ENCODE data around the gene DCP2. TPM values are rescaled to one million over a fixed set of nuclear protein-coding genes. Genes with fewer than 3 reads are reported as not detected.

The DCP2 gene
- total and polyA plus RNA-seq, 2 donors from 2014 or later, result 6.9 to 43.0 TPM

GRCh38 chr5:112931473-112931872 is 45.1 kb upstream of the DCP2 start:
- H3K9me3 ChIP-seq (ENCODE audit: control insufficient read depth in 2 of 3, insufficient read depth in 1 of 3, low read length in 3 of 3), result no peaks in the 10 kb centered on the region
- H3K27me3 ChIP-seq (ENCODE audit: control insufficient read depth, insufficient read depth, low read length), result no peaks in the 10 kb centered on the region
- FAIRE-seq (no peak), DNase-seq (peak in 1 of 5 donors; percentile 31)
- H3K9ac ChIP-seq (ENCODE audit: low read length in 3 of 3), result no peak overlapping the region
- no peaks in the 10 kb centered on the region for H3K4me1 ChIP-seq (ENCODE audit: control insufficient read depth in 2 of 3, insufficient read depth in 2 of 3, low read depth in 1 of 3, low read length in 3 of 3)
- no peaks in the 10 kb centered on the region for H3K36me3 ChIP-seq (ENCODE audit: control insufficient read depth in 2 of 3, insufficient read depth in 3 of 3, low read length in 3 of 3)
- TF ChIP-seq CTCF (IDR thresholded peaks at IDR 0.05; ENCODE audit: borderline replicate concordance, extremely low read depth, insufficient read depth), result no peak
- intact Hi-C loops (cut with DNase I), result no loop called here
- no peak overlapping the region for H3K4me3 ChIP-seq (ENCODE audit: low read length in 3 of 3)
- no peak overlapping the region for H3K27ac ChIP-seq (ENCODE audit: low read depth in 2 of 2, low read length in 2 of 2)

GRCh38 chr5:112933105-112933504 is 43.5 kb upstream of the DCP2 start:
- no peak for TF ChIP-seq CTCF (IDR thresholded peaks at IDR 0.05; ENCODE audit: borderline replicate concordance, extremely low read depth, insufficient read depth)
- H3K36me3 ChIP-seq (ENCODE audit: control insufficient read depth in 2 of 3, insufficient read depth in 3 of 3, low read length in 3 of 3), result no peaks in the 10 kb centered on the region
- no peak for FAIRE-seq

GRCh38 chr5:112933651-112934365 is 42.8 kb upstream of the DCP2 start:
- Histone ChIP-seq H3K4me3 (ENCODE audit: low read length in 3 of 3) (no peak overlapping the region), H3K4me1 (ENCODE audit: control insufficient read depth in 2 of 3, insufficient read depth in 2 of 3, low read depth in 1 of 3, low read length in 3 of 3) (no peaks in the 10 kb centered on the region), H3K9ac (ENCODE audit: low read length in 3 of 3) (no peak overlapping the region), H3K9me3 (ENCODE audit: control insufficient read depth in 2 of 3, insufficient read depth in 1 of 3, low read length in 3 of 3) (no peaks in the 10 kb centered on the region), H3K27ac (ENCODE audit: low read depth in 2 of 2, low read length in 2 of 2) (no peak overlapping the region), H3K27me3 (ENCODE audit: control insufficient read depth, insufficient read depth, low read length) (no peaks in the 10 kb centered on the region), H3K36me3 (ENCODE audit: control insufficient read depth in 2 of 3, insufficient read depth in 3 of 3, low read length in 3 of 3) (no peaks in the 10 kb centered on the region)
- FAIRE-seq (no peak), DNase-seq (no peak)
- TF ChIP-seq CTCF (IDR thresholded peaks at IDR 0.05; ENCODE audit: borderline replicate concordance, extremely low read depth, insufficient read depth), result no peak
- intact Hi-C loops (cut with DNase I), result no loop called here

More at GRCh38 chr5:112933105-112933504, 43.5 kb upstream of the DCP2 start:
- intact Hi-C loops (cut with DNase I), result no loop called here
- Histone ChIP-seq H3K27ac (ENCODE audit: low read depth in 2 of 2, low read length in 2 of 2) (no peak overlapping the region), H3K4me3 (ENCODE audit: low read length in 3 of 3) (no peak overlapping the region), H3K9me3 (ENCODE audit: control insufficient read depth in 2 of 3, insufficient read depth in 1 of 3, low read length in 3 of 3) (no peaks in the 10 kb centered on the region), H3K4me1 (ENCODE audit: control insufficient read depth in 2 of 3, insufficient read depth in 2 of 3, low read depth in 1 of 3, low read length in 3 of 3) (no peaks in the 10 kb centered on the region), H3K9ac (ENCODE audit: low read length in 3 of 3) (no peak overlapping the region), H3K27me3 (ENCODE audit: control insufficient read depth, insufficient read depth, low read length) (no peaks in the 10 kb centered on the region)
- no peak for DNase-seq

- intact Hi-C loops (cut with DNase I), result no loop called here
- DNase-seq (no peak), FAIRE-seq (no peak)
- Histone ChIP-seq H3K36me3 (ENCODE audit: control insufficient read depth in 2 of 3, insufficient read depth in 3 of 3, low read length in 3 of 3) (no peaks in the 10 kb centered on the region), H3K27me3 (ENCODE audit: control insufficient read depth, insufficient read depth, low read length) (no peaks in the 10 kb centered on the region), H3K9ac (ENCODE audit: low read length in 3 of 3) (no peak overlapping the region), H3K4me1 (ENCODE audit: control insufficient read depth in 2 of 3, insufficient read depth in 2 of 3, low read depth in 1 of 3, low read length in 3 of 3) (no peaks in the 10 kb centered on the region), H3K27ac (ENCODE audit: low read depth in 2 of 2, low read length in 2 of 2) (no peak overlapping the region), H3K4me3 (ENCODE audit: low read length in 3 of 3) (no peak overlapping the region), H3K9me3 (ENCODE audit: control insufficient read depth in 2 of 3, insufficient read depth in 1 of 3, low read length in 3 of 3) (no peaks in the 10 kb centered on the region)
- no peak for TF ChIP-seq CTCF (IDR thresholded peaks at IDR 0.05; ENCODE audit: borderline replicate concordance, extremely low read depth, insufficient read depth)
These were observed 42.3 kb upstream of the DCP2 start for GRCh38 chr5:112934366-112934663.

All from kidney (tissue), 14 donors.